ENCODE measurements around the gene FDX2. TPM values are rescaled to one million over a fixed set of nuclear protein-coding genes. Genes with fewer than 3 reads are reported as not detected.
A peak's percentile ranks its signal among the peaks of the same experiment; 100 is the strongest.

FDX2 gene
- total RNA-seq, 3 donors from 2014 or later = 32.5 to 43.0 (median 38.3) TPM

DNA sequence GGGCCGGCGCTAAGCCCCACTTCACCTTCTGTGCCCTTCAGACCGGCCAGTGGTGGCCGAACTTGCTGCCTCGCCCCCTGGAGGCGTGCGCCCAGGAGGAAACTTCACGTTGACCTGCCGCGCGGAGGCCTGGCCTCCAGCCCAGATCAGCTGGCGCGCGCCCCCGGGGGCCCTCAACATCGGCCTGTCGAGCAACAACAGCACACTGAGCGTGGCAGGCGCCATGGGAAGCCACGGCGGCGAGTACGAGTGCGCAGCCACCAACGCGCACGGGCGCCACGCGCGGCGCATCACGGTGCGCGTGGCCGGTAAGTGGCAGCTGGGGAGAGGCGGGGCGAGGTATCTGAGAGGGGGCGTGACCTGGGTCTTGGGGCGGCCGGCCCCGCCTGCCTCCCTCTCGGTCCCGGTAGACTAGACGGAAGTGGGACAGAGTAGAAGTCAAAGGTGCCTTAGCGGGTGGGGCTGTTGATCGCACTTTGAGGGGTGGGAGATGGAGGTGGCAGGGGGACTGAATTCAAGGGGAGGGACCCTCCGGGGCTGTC lies 20.4 kb downstream of the FDX2 start:
- Mint-ChIP-seq H3K27me3 (ENCODE audit: low read depth) (peaks cover 53% of the 10 kb centered on the region), H3K4me3 (peak overlapping the region; percentile 77)

GRCh38 chr19:10294368-10294697 lies 21.5 kb downstream of the FDX2 start:
- Mint-ChIP-seq H3K4me3 (no peak overlapping the region), H3K9me3 (no peaks in the 10 kb centered on the region), H3K4me1 (ENCODE audit: low read depth) (peaks cover 53% of the 10 kb centered on the region), H3K27me3 (ENCODE audit: low read depth) (peaks cover 59% of the 10 kb centered on the region), H3K36me3 (ENCODE audit: insufficient read depth) (no peaks in the 10 kb centered on the region)
- ATAC-seq (no peak), DNase-seq (no peak)

More for the DNA sequence above, 20.4 kb downstream of the FDX2 start:
- Mint-ChIP-seq H3K36me3 (ENCODE audit: insufficient read depth) (no peaks in the 10 kb centered on the region), H3K9me3 (no peaks in the 10 kb centered on the region), H3K4me1 (ENCODE audit: low read depth) (peaks cover 46% of the 10 kb centered on the region)
- DNase-seq (peak; percentile 63), ATAC-seq (peak; percentile 30 to 50)

- H3K27me3 Mint-ChIP-seq (ENCODE audit: low read depth) = peaks cover 64% of the 10 kb centered on the region
Measured at GRCh38 chr19:10293637-10294367, 22.0 kb downstream of the FDX2 start.

GRCh38 chr19:10292789-10293636 lies 22.8 kb downstream of the FDX2 start:
- Mint-ChIP-seq H3K4me1 (ENCODE audit: low read depth) (peaks cover 64% of the 10 kb centered on the region), H3K4me3 (peak overlapping the region; percentile 79), H3K27me3 (ENCODE audit: low read depth) (peaks cover 71% of the 10 kb centered on the region), H3K9me3 (no peaks in the 10 kb centered on the region), H3K36me3 (ENCODE audit: insufficient read depth) (no peaks in the 10 kb centered on the region)
- ATAC-seq (no peak), DNase-seq (no peak)

More at GRCh38 chr19:10293637-10294367, 22.0 kb downstream of the FDX2 start:
- Mint-ChIP-seq H3K36me3 (ENCODE audit: insufficient read depth) (no peaks in the 10 kb centered on the region), H3K4me1 (ENCODE audit: low read depth) (peaks cover 59% of the 10 kb centered on the region), H3K9me3 (no peaks in the 10 kb centered on the region), H3K4me3 (no peak overlapping the region)
- no peak for DNase-seq
- ATAC-seq = no peak

GRCh38 chr19:10292206-10292788 lies 23.5 kb downstream of the FDX2 start:
- H3K9me3 Mint-ChIP-seq = no peaks in the 10 kb centered on the region
- no peaks in the 10 kb centered on the region for H3K36me3 Mint-ChIP-seq (ENCODE audit: insufficient read depth)
- peaks cover 71% of the 10 kb centered on the region for H3K4me1 Mint-ChIP-seq (ENCODE audit: low read depth)

GRCh38 chr19:10291554-10292205 lies 24.1 kb downstream of the FDX2 start:
- DNase-seq = no peak
- Mint-ChIP-seq H3K4me3 (peak overlapping the region; percentile 79), H3K27me3 (ENCODE audit: low read depth) (peaks cover 76% of the 10 kb centered on the region), H3K36me3 (ENCODE audit: insufficient read depth) (no peaks in the 10 kb centered on the region), H3K4me1 (ENCODE audit: low read depth) (peaks cover 76% of the 10 kb centered on the region), H3K9me3 (no peaks in the 10 kb centered on the region)
- ATAC-seq = peak; percentile 0 to 2

More at GRCh38 chr19:10292206-10292788, 23.5 kb downstream of the FDX2 start:
- H3K27me3 Mint-ChIP-seq (ENCODE audit: low read depth) = peaks cover 77% of the 10 kb centered on the region
- ATAC-seq = peak; percentile 20 to 29
- peak; percentile 64 for DNase-seq
- H3K4me3 Mint-ChIP-seq = peak overlapping the region; percentile 79

DNA sequence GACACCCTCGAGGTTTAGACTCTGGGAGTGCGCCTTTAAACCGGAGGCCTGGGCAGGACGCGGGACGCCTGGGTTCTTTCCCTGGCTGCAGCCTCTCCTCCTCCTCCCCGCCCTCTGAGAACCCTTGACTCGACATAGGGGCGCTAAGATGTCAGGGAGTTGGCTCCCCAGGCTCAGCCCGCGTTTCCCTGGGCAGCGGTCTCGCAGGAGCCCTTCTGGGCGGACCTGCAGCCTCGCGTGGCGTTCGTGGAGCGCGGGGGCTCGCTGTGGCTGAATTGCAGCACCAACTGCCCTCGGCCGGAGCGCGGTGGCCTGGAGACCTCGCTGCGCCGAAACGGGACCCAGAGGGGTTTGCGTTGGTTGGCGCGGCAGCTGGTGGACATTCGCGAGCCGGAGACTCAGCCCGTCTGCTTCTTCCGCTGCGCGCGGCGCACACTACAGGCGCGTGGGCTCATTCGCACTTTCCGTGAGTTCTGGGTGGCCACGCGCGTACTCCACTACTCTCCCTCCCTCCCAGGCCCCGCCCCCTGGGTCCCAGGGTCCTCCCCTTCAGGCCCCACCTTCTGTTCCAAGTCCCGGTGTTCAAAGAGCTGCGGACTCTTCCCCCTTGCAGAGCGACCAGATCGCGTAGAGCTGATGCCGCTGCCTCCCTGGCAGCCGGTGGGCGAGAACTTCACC lies 24.8 kb downstream of the FDX2 start:
- peak overlapping the region; percentile 79 for H3K4me3 Mint-ChIP-seq
- H3K4me1 Mint-ChIP-seq (ENCODE audit: low read depth) = peaks cover 82% of the 10 kb centered on the region
- peaks cover 74% of the 10 kb centered on the region for H3K27me3 Mint-ChIP-seq (ENCODE audit: low read depth)
- ATAC-seq = peak; percentile 0 to 20
- no peaks in the 10 kb centered on the region for H3K36me3 Mint-ChIP-seq (ENCODE audit: insufficient read depth)
- H3K9me3 Mint-ChIP-seq = no peaks in the 10 kb centered on the region
- peak; percentile 57 for DNase-seq

DNA sequence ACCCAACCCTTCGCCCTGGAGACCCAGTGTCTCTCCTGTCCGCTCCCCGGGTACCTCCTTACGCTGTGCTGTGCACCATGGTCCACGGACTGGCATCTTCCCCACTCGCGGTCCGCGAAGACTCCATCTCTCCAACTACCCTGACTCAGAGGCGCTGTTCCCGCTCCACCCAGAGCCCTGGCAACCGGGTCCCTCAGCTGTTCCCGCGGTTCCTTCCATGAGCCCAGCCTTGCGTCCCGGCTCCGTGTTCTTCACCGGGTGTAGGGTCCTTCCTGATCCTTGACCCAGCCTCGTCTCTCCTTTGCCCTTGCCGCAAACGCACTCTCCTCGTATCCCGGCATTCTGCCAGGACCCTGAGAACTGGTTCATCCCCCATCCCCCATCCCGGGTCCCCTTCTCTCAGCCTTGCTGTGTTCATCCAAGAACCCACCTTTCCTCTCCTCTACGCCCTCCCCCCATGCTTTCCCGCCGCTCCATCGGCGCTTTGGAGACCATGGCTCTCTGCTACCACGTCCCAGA lies 25.4 kb downstream of the FDX2 start:
- Mint-ChIP-seq H3K4me1 (ENCODE audit: low read depth) (peaks cover 78% of the 10 kb centered on the region), H3K27me3 (ENCODE audit: low read depth) (peaks cover 69% of the 10 kb centered on the region), H3K4me3 (peak overlapping the region; percentile 79), H3K9me3 (no peaks in the 10 kb centered on the region), H3K36me3 (ENCODE audit: insufficient read depth) (peaks cover 6% of the 10 kb centered on the region)
- ATAC-seq (no peak), DNase-seq (no peak)

DNA sequence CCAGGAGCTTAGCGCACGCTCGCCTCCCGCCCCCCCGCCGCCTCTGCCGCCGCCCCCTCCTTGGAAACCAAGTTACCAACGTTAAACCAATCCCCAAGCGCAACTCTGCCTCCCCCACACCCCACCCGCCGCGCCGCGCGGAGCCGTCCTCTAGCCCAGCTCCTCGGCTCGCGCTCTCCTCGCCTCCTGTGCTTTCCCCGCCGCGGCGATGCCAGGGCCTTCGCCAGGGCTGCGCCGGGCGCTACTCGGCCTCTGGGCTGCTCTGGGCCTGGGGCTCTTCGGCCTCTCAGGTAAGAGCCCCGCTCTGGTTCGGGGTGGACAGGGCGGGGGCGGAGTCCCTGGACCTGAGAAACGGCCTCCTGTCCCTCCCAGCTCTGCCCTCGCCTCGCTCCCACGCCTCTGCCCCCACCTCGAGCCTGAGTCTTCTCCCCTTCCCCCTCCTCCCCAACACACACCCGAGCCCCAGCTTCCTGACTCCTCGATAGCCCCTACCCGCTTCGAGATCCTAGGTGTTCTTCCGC lies 25.9 kb downstream of the FDX2 start, which contains the start of gene ICAM5:
Gene ICAM5, plus strand, starts transcription at position 117 of the 521 bp plus-strand sequence. Its CDS starts 92 bp downstream, at position 209.
- peaks cover 11% of the 10 kb centered on the region for H3K36me3 Mint-ChIP-seq (ENCODE audit: insufficient read depth)
- H3K27me3 Mint-ChIP-seq (ENCODE audit: low read depth) = peaks cover 66% of the 10 kb centered on the region
- H3K9me3 Mint-ChIP-seq = no peaks in the 10 kb centered on the region
- ATAC-seq (peak; percentile 29), DNase-seq (peak; percentile 62)
- peaks cover 78% of the 10 kb centered on the region for H3K4me1 Mint-ChIP-seq (ENCODE audit: low read depth)
- peak within 1 kb of the TSS; percentile 79 for H3K4me3 Mint-ChIP-seq

DNA sequence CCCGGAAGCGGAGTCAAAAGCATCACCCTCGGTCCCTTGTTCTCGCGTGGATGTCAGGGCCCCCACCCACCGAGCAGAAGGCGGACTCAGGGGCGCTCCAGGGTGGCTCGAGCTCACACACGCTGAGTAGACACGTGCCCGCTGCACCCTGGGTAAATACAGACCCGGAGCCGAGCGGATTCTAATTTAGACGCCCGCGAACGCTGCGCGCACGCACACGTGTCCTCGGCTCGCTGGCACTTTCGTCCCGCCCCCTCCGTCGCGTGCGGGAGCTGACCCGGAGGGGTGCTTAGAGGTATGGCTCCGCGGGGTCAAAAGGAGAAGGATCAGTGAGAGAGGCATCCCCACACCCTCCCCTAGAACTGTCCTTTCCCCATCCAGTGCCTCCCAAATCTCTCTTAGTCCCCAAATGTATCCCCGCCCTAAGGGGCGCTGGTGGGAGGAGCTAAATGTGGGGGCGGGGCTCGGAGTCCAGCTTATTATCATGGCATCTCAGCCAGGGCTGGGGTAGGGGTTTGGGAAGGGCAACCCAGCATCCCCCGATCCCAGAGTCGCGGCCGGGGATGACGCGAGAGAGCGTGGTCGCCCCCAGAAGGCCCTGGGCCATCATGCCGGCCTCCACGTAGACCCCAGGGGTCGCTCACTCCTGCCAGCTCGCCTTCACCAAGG lies 26.5 kb downstream of the FDX2 start:
- Mint-ChIP-seq H3K36me3 (ENCODE audit: insufficient read depth) (peaks cover 11% of the 10 kb centered on the region), H3K4me1 (ENCODE audit: low read depth) (peaks cover 72% of the 10 kb centered on the region), H3K4me3 (peak overlapping the region; percentile 74), H3K27me3 (ENCODE audit: low read depth) (peaks cover 61% of the 10 kb centered on the region), H3K9me3 (no peaks in the 10 kb centered on the region)
- ATAC-seq (peak; percentile 68 to 69), DNase-seq (peak; percentile 50)

DNA sequence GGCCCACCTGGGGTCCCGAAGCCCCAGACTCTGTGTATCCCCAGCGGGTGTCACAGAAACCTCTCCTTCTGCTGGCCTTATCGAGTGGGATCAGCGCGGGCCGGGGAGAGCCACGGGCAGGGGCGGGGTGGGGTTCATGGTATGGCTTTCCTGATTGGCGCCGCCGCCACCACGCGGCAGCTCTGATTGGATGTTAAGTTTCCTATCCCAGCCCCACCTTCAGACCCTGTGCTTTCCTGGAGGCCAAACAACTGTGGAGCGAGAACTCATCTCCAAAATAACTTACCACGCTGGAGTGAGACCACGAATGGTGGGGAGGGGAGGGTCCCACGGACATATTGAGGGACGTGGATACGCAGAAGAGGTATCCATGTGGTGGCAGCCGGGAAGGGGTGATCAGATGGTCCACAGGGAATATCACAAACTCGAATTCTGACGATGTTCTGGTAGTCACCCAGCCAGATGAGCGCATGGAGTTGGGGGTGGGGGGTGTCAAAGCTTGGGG lies 27.1 kb downstream of the FDX2 start:
- DNase-seq (peak; percentile 39), ATAC-seq (peak; percentile 9 to 10)
- peaks cover 17% of the 10 kb centered on the region for H3K36me3 Mint-ChIP-seq (ENCODE audit: insufficient read depth)
- H3K9me3 Mint-ChIP-seq = no peaks in the 10 kb centered on the region
- peak overlapping the region; percentile 74 for H3K4me3 Mint-ChIP-seq
- H3K4me1 Mint-ChIP-seq (ENCODE audit: low read depth) = peaks cover 72% of the 10 kb centered on the region
- peaks cover 56% of the 10 kb centered on the region for H3K27me3 Mint-ChIP-seq (ENCODE audit: low read depth)
